Anterior cingulate cortex (tissue), 58 donors: ENCODE results near the gene CEACAM4.
"Not testable (repeated sequence)": the region's sequence is repeated elsewhere in the genome, so short reads cannot be mapped to it uniquely, and the experiment has no call there.

Experiments
- DNase-seq, 58 donors: peaks; one replicate each; lab custom pipeline; 2025; lab: John Stamatoyannopoulos, UW

Gene CEACAM4

GRCh38 chr19:41587101-41587837 lies 39.6 kb downstream of the CEACAM4 start:
- DNase-seq = no peak

GRCh38 chr19:41586064-41586463 lies 40.8 kb downstream of the CEACAM4 start:
- no peak for DNase-seq

DNA sequence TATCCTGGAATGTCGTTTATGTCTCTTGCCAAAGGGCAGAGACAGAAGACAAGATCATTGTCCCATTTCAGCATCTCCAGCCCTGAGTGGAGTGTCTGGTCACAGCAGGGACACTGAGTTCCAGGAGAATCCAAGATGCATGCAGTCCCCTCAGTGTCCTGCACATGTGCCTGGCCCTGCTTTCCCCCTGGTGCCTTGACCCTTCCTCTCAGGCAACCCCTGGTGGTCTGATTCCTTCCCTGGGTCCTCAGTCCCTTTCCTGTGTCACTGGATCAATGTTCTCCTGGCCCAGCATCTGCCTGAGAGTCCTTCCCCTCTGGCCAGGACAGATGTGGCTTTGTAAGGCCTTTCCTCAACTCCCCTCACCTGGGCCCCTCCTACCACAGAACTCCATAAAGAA lies 41.9 kb downstream of the CEACAM4 start:
- DNase-seq = no peak

GRCh38 chr19:41584260-41584810 lies 42.5 kb downstream of the CEACAM4 start:
- no peak for DNase-seq

DNA sequence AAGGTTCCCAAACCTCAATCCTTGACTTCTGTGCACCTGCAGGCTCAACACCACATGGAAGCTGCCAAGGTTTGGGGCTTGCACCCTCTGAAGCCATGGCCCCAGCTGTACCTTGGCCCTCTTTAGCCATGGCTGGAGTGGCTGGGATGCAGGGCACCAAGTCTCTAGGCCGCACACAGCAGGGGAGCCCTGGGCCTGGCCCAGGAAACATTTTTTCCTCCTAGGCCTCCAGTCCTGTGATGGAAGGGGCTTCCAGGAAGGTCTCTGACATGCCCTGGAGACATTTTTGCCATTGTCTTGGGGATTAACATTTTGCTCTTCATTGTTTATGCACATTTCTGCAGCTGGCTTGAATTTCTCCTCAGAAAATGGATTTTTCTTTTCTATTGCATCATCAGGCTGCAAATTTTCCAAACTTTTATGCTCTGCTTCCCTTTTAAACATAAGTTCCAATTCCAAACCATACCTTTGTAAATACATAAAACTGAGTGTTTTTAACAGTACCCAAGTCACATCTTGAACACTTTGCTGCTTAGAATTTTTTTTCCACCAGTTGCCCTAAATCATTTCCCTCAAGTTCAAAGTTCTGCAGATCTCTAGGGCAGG lies 44.2 kb downstream of the CEACAM4 start:
- DNase-seq = not testable (repeated sequence)

GRCh38 chr19:41581068-41581467 lies 45.8 kb downstream of the CEACAM4 start:
- not testable (repeated sequence) for DNase-seq

GRCh38 chr19:41578886-41579285 lies 48.0 kb downstream of the CEACAM4 start:
- DNase-seq = no peak

DNA sequence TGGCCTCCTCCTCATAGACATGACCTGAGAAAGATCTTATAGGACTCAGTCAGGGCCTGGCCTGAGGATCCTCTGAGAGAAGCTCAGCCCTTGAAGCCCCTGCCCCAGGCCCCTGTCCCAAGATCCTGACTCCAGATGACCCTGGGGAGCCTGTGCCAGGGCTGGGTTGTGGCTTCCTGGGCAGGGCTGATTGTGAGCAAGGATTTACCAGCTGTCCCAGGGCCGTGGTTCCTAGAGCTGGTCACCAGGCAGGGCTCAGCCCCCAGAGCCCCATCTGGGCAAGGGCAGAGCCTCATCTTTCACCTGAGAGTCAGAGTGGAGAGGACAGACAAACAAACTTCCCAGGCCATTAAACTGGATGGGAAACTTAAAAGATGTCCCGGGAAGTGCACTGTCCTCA lies 49.0 kb downstream of the CEACAM4 start:
- DNase-seq = no peak

- no peak for DNase-seq
Measured at GRCh38 chr19:41577144-41577830, 49.6 kb downstream of the CEACAM4 start.

DNA sequence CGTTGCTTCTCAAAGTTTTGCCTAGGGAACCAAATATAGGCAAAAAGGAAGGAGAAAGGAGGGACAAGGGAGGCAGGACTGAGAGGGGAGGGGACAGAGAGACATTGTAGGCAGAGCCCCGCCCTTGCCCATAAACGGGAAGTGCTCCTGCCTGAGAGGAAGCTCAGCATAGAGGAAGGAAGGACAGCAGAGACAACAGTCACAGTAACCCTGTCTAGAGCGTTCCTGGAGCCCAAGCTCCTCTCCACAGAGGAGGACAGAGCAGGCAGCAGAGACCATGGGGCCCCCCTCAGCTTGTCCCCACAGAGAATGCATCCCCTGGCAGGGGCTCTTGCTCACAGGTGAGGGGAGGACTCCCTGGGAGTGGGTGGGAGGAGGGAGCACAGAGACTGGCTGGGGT lies 50.9 kb downstream of the CEACAM4 start, which contains the start of gene CEACAM21:
TSS of gene CEACAM21 (plus strand) at position 169 of the 400 bp plus-strand sequence. CDS start at position 278, 109 bp downstream.
- DNase-seq = peak in 18 of 58 donors; percentile 5 to 48 (median 19)

- peak in 38 of 58 donors; percentile 2 to 81 (median 30) for DNase-seq
Measured at GRCh38 chr19:41570639-41571112, 56.2 kb downstream of the CEACAM4 start.

- DNase-seq = no peak
Measured at GRCh38 chr19:41570179-41570578, 56.7 kb downstream of the CEACAM4 start.

DNA sequence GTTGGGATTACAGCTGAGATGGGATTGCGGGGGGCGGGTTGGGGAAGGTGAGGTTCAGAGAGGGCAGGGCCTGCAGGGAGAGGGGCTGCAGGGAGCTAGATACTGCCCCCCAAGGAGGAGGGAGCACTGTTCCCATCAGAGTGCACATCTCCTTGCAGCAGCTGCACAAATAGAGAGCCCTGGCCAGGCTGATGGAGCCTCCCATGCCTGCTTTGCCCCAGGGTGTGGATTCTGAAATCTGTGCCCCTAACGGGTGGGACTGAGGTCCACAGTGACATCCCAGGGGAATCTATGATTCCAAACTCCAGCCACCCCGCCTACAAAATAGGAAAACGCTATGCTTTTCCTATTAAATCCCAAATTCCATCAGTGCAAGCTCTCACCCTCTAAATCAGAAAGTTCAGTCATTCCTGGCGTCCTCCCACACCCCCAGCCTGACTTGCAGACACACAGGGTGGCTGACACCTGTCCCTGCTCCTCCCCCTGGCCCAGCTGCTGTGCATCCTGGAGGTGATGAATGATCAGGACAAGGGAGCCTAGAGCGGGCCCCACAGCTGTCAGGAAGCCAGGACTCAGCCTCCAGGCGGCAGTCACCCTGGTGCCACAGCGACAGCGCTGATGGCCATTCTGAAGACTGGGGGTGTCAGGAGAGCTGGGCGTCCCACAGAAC lies 57.3 kb downstream of the CEACAM4 start:
- DNase-seq = no peak
